NB4 (cell line): ENCODE data around the gene C21orf58.

Experiments
- MYC ChIP-seq: IDR thresholded peaks from 2 replicates; pipeline ENCODE4 v1.6.1; 2011; ENCODE audit warnings: low read depth, low read length
- POLR2A ChIP-seq: IDR thresholded peaks from 2 replicates; pipeline ENCODE4 v1.6.1; 2011; ENCODE audit warnings: mild to moderate bottlenecking; ENCODE audit not compliant: insufficient read length; ENCODE audit errors: extremely low read depth
- TF ChIP-seq, protein P1 (sequence below): IDR thresholded peaks from one replicate; pipeline ENCODE4 v1.5.1; 2012; ENCODE audit warnings: low read depth, low read length
- TF ChIP-seq, protein P2 (sequence below): IDR thresholded peaks from 2 replicates; pipeline ENCODE4 v1.6.1; 2011; ENCODE audit warnings: low read depth, low read length

DNA sequence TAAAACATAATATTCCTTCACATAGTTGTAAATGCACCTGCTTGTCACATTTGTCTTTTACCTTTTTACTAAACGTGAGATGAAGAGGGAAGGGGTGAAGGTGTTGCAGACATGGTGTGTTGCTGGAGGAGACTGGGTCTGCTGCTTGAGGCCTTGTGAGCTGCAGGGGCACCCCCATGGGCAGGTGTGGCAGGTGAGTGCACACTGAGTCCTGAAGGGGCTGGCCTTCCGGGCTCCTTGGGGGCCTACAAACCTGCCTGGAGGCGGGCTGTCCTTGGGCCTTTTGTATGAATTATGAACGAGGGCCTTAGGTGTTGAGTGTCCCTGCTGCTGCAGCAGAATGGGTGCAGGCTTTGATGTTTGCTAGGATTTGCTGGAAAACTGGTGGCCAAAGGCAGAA lies 4.0 kb upstream of the C21orf58 start:
- TF ChIP-seq, protein P1, sequence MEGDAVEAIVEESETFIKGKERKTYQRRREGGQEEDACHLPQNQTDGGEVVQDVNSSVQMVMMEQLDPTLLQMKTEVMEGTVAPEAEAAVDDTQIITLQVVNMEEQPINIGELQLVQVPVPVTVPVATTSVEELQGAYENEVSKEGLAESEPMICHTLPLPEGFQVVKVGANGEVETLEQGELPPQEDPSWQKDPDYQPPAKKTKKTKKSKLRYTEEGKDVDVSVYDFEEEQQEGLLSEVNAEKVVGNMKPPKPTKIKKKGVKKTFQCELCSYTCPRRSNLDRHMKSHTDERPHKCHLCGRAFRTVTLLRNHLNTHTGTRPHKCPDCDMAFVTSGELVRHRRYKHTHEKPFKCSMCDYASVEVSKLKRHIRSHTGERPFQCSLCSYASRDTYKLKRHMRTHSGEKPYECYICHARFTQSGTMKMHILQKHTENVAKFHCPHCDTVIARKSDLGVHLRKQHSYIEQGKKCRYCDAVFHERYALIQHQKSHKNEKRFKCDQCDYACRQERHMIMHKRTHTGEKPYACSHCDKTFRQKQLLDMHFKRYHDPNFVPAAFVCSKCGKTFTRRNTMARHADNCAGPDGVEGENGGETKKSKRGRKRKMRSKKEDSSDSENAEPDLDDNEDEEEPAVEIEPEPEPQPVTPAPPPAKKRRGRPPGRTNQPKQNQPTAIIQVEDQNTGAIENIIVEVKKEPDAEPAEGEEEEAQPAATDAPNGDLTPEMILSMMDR: no peak
- no peak for TF ChIP-seq POLR2A
- TF ChIP-seq, protein P2, sequence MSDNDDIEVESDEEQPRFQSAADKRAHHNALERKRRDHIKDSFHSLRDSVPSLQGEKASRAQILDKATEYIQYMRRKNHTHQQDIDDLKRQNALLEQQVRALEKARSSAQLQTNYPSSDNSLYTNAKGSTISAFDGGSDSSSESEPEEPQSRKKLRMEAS: no peak
- TF ChIP-seq MYC: no peak
